T follicular helper cell (primary cell): ENCODE measurements around the gene ZNF521.

Source experiments
- DNase-seq: peaks from one replicate; pipeline ENCODE4 v3.0.0-alpha.2; 2020; ENCODE audit warnings: low read depth

Gene ZNF521

DNA sequence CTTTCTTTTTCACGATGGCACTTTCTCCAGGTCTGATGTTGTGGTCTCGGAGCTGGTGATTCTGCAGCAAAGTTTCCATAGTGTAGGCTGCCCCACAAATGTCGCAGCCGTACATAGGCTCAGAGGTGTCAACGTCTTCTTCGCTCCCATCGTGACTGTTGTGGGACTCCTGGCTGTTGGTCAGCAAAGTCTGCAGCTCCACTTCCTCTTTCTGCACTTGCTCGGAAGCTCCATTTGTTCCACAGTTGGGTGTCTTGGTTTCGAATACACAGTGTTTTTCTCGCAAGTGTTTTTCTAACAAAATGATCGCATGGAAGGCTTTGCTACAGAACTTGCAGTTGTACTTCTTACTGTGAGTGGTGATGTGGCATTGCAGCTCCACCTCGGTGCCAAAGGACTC, 126.8 kb downstream of the ZNF521 start:
- DNase-seq = no peak

- no peak for DNase-seq
These were observed 127.8 kb downstream of the ZNF521 start for GRCh38 chr18:25223899-25224886.

DNA sequence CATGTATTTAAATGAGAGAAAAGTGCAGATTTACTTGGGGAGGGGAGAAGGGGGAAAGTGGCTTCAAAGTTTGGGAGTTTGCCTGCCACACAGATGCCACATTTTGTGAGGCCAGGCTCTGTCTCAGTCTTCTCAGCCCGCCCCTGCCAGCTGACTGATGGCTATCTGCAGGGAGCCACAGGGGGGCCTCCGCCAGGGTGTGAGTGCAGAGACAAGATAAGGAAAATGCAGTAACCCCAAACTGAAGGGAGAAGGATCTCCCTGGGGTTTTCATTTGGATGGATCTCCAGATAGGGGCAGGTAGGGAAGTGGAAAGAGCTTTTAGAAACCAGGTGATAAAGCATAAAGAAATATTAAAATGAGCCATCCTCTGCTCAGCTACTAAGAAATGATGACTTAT, 128.8 kb downstream of the ZNF521 start:
- no peak for DNase-seq

DNA sequence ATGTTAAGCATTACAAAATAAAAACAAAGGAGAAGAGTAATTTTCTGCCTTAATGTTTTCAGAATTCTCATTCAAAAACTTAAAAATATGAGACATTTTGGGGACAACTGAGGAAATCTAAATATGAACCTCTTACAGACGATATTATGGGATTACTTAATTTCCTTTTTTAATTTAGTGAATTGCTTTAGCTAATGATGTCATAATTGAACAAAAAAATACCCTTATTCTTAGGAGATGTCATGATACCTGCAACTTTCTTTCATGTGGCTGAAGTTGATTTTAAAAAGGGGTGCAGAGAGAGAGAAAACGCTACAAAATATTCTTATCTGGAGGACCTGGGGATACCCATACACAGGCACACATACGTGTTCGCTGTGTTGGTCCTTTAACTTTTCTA, 129.3 kb downstream of the ZNF521 start:
- no peak for DNase-seq

DNA sequence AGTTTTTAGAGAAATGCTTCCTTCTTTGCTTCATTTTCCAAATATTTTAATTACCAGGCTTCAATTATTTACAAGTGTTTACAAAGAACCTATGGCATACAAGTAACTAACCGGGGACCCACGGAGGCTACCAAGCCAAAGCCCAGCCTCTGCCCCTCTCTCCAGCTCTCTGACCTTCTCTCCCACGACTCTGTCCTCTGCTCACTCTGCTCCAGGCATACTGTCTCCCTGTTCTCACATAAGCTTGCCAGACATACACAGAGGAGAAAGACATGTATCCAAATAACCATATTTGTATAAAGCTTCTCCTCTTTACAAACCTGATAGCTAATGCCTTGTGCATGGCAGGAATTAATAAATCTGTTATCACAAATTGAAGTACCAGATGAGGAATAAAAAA, 141.3 kb downstream of the ZNF521 start:
- DNase-seq = no peak

DNA sequence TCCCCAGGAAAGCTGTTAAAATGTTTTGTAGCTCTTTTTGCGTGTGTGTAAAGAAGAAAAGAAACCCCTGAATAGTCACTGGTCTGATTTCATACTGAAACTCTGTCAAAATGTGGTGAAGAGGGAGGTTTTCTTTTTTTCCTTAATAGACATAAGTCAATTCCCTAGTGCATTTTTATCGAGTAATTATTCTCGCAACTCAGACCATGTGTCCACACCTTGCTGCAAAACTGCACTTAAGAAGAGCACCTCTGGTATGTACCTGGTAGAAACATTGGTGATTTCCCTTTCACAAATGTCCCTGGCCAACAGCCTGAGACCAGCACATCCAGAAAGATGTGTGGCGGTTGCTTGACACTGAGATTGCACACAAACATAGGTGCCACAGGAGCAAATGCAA, 159.9 kb downstream of the ZNF521 start:
- DNase-seq = no peak

DNA sequence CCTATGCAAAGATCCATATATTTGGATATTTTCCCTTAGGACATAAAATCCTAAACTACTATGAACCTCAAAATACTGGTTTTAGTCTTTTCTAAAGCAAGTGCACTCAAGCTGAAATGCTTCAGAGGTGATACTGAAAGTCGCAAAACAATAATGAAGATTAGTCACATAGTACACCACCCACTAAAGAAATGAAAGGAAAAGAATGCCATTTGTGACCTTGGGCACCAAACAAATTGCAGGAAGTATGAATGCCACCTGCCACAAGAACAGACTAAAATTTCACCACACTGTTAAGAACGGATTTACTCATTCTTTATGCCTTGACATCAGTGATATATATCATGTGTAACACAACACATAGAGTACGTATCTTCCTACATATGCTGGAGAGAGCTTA, 161.5 kb downstream of the ZNF521 start:
- DNase-seq = no peak

DNA sequence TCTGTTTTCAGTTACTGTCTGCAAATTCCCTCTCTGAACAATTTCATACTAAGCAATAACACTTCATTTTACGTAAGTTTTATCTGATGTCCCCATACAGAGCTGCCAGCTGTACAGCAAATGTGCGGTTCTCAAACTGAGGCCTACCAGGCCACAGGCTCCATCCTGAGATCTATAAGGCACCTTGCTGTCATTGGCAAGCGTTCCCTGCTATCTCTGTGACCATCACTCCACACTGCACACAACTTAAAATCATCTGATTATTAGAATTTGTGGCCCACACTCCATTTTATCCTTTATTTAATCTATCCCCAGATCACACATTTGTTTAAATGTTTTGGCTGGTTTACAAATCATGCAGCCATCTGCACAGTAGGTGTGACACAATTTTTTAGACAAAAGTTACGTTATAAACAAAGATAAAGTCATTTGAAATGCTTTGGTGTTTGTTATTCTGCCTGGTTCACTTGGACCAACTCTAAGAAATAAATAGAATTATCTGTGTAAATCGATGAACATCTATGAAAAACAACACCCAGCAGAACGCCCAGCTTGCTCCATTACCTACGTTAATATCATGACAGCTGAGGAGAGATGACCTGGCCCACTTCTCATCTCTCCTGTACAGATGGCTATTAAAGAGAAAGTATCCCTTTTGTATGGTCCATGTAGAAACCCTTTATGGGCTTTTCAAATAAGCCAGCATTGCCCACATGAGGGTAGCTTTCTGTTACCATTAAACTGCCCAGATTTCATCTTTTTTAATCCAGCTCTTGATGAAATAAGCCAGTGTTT, 162.4 kb downstream of the ZNF521 start:
- DNase-seq = no peak

GRCh38 chr18:25187521-25188192, 164.3 kb downstream of the ZNF521 start:
- DNase-seq = no peak

GRCh38 chr18:25186871-25187270, 165.1 kb downstream of the ZNF521 start:
- no peak for DNase-seq

GRCh38 chr18:25181993-25182392, 170.0 kb downstream of the ZNF521 start:
- DNase-seq = no peak

DNA sequence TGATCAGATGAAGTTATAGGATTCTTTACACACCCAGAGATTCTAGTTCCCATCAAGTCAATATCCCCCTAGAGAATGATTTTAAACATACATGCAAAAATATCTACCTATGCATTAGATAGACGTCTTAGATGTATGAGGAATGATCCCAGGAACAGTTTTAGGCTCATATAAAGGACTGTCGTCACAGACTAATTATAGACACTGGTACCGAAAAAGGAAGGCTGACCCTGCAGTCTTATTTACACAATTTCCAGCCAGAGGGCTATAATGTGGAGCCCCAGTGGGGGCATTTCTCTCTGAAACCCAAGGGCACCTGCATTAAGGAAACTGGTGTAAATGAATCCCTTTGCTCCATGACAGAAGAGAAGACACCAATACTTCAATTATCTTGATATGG, 170.4 kb downstream of the ZNF521 start:
- DNase-seq = no peak

DNA sequence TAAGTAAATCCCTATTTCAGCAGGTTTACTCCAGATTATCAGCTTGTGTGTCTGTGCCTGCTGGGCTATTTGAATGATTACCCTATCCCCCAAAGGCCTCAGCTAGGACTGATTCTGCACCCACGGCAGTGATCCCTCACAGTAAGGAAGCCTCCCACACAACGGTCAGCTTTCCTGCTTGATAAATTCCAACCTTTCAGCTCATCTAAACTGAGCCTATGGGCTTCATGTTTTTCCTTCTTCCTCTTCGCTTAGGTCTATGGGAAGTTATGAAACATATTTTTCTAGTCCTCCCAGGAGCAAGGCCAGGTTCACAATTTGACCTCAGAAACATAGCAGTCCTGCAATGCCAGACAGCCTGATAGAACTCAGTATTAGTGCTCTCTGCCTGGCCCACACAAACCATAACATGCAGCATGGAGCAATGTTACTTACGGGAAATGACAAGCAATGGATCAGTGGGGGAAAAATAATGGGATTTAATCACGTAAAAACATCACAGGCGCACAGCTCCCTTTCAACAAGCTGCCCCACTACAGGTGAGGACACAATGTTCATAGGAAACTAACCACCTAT, 170.9 kb downstream of the ZNF521 start:
- DNase-seq = no peak

- DNase-seq = no peak
These were observed 174.3 kb downstream of the ZNF521 start for GRCh38 chr18:25177631-25178030.

GRCh38 chr18:25176518-25177042, 175.4 kb downstream of the ZNF521 start:
- no peak for DNase-seq

DNA sequence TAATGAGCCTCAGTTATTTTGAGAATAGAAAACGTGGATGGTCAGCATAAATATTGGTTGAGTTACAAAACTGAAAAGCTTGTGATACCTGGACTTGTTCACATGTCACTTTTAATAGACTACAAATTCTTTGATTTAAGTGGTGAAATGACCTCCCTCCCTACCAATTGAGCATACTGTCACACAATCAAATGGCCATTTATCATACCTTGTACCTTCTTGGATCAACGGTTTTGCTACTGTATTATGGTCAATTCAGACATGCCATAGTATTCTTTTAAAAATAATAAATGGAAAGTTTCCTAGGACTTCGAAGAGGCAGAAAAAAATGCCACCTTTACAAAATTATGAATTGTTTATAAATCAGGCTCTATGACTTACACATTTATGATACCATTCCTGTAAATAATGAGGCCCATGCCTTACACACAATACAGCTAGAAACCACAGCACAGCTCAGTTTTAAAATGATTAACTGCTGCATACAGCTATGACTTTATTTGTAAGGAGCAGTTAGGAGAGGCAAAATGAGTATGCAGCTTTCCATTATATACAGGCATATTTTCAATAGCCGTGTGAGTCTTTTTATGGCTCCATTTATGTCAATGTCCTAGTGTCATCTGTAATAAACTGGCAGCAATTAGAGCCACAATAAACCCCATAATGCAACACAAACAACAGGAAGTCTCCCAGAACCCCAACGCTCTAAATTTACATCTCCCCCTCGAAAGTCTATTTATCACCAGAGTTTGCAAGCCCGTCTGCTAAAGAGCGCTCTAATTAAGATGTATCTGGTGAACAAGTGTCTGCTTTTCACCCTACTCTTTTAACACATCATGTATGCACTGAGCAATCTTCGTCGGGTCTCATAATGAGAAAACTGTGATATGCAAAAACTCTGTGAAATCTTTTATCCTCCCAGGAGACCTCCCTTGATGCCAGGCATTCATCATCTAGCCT, 176.1 kb downstream of the ZNF521 start:
- no peak for DNase-seq

- no peak for DNase-seq
These were observed 177.6 kb downstream of the ZNF521 start for GRCh38 chr18:25174324-25174723.

- no peak for DNase-seq
These were observed 180.6 kb downstream of the ZNF521 start for GRCh38 chr18:25171334-25171733.

DNA sequence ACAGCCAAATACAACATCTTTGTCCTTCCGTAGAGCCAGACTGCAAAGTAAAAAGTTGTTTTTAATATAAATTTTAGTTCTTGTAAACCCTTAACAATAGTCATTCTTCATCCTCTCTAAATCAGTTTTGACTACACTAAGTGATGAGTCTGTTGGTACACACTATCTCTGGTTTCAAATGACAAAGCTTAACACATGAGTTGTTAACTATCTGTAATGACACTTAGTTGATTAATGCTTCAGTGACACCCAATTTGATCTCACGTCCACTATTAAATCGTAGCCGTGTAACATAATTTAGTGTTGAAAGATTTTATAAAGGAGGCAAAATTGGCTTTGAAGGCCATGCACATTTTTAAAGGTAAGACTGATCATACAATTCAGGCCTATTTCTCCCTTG, 181.6 kb downstream of the ZNF521 start:
- DNase-seq = no peak

GRCh38 chr18:25169701-25170100, 182.3 kb downstream of the ZNF521 start:
- no peak for DNase-seq
